ENCODE measurements around the gene PRR18. TPM values are rescaled to one million over a fixed set of nuclear protein-coding genes. Genes with fewer than 3 reads are reported as not detected.

PRR18 gene
- total and polyA plus RNA-seq, 9 of the 15 experiments (the other 6 are each of a cell fraction or from before 2014, with no cell fraction given), result not detected

- TF ChIP-seq SRF (CRISPR knock-in tag; IDR thresholded peaks at IDR 0.05), result 0 out of 4 replicates have a peak, but pooled peaks of 1 of the 2 experiments have one; percentile 28
- no peak for TF ChIP-seq RHOXF2B (CRISPR knock-in tag; conservative IDR thresholded peaks at IDR 0.05)
- TF ChIP-seq PYGO2 (tag; IDR thresholded peaks at IDR 0.05), result no peak
- no peak for TF ChIP-seq THRAP3 (IDR thresholded peaks at IDR 0.05; ENCODE audit: borderline replicate concordance)
- TF ChIP-seq L3MBTL2 (IDR thresholded peaks at IDR 0.05), result peak; percentile 58; the same call in 1 of the 2 replicates
- TF ChIP-seq SMARCB1 (IDR thresholded peaks at IDR 0.05; ENCODE audit: insufficient read length, low read depth), result no peak
- 0 out of 2 replicates have a peak, but pooled peaks have one; percentile 18 for TF ChIP-seq EP400 (IDR thresholded peaks at IDR 0.05)
- no peak for TF ChIP-seq ZNF79 (CRISPR knock-in tag; IDR thresholded peaks at IDR 0.05; ENCODE audit: low read depth)
- TF ChIP-seq REST (IDR thresholded peaks at IDR 0.05; ENCODE audit: borderline replicate concordance), result peak; percentile 69; the same call in 1 of the 2 replicates
- no peak for TF ChIP-seq REST (CRISPR knock-in tag; IDR thresholded peaks at IDR 0.05; ENCODE audit: low read depth)
- TF ChIP-seq PURB (CRISPR knock-in tag; IDR thresholded peaks at IDR 0.05; ENCODE audit: low read depth), result no peak
- TF ChIP-seq ZNF76 (CRISPR knock-in tag; IDR thresholded peaks at IDR 0.05; ENCODE audit: borderline replicate concordance), result no peak
- TF ChIP-seq RBM22 (IDR thresholded peaks at IDR 0.05; ENCODE audit: low read depth, low read length, poor library complexity, severe bottlenecking), result no peak
- TF ChIP-seq MEIS2 (IDR thresholded peaks at IDR 0.05; ENCODE audit: partially characterized antibody), result peak; percentile 35
- no peak for TF ChIP-seq ARHGAP35 (IDR thresholded peaks at IDR 0.05; ENCODE audit: partially characterized antibody)
- peak in 1 of 2 experiments; percentile 14 for TF ChIP-seq NCOA2 (IDR thresholded peaks at IDR 0.05; ENCODE audit: partially characterized antibody in 2 of 2)
- peak; percentile 32 for TF ChIP-seq HDAC3 (IDR thresholded peaks at IDR 0.05; ENCODE audit: borderline replicate concordance, partially characterized antibody)
- no peak for TF ChIP-seq PHF21A (IDR thresholded peaks at IDR 0.05; ENCODE audit: borderline replicate concordance, low read depth)
- TF ChIP-seq NR2C1 (IDR thresholded peaks at IDR 0.05), result no peak
- TF ChIP-seq NR2C1 (tag; IDR thresholded peaks at IDR 0.05), result no peak
- TF ChIP-seq PKNOX1 (IDR thresholded peaks at IDR 0.05), result peak; percentile 78
Observed at GRCh38 chr6:166351715-166352285, 43.6 kb upstream of the PRR18 start (continued).

Data from K562 (cell line).